SK-N-SH (cell line): Measurements from ENCODE around the gene USB1. TPM values are rescaled to one million over a fixed set of nuclear protein-coding genes. Genes with fewer than 3 reads are reported as not detected.

Experiments
- CTCF ChIA-PET: fragments of 300-600, 350-600 bp; formaldehyde crosslinking; extraction: SDS; loops from one replicate; lab custom pipeline; 2021; lab: Yijun Ruan, JAX
- POLR2A ChIA-PET: fragments of 350-600 bp; sonication (Branson Sonifier 250); formaldehyde crosslinking; extraction: SDS; loops from one replicate; lab custom pipeline; 2020; ENCODE audit warnings: antibody characterized with exemption, inconsistent platforms; lab: Yijun Ruan, JAX
- DNase-seq: peaks from one replicate; pipeline ENCODE4 v3.0.0; 2012
- H2AFZ ChIP-seq: fragments of 200-600 bp; sonication (generic); 2 replicates; pipeline ENCODE4 v1.8.1; 2016; ENCODE audit warnings: antibody characterized with exemption, mild to moderate bottlenecking, low read depth
- H3F3A ChIP-seq: fragments of 200-600 bp; sonication (generic); replicated peaks from 2 replicates; pipeline ENCODE3; 2016; ENCODE audit warnings: antibody characterized with exemption, mild to moderate bottlenecking; ENCODE audit not compliant: insufficient read depth
- H3K27ac ChIP-seq, 2 experiments: fragments of 200-500 bp in 1 of 2; fragments of 200-600 bp in 1 of 2; sonication (Bioruptor generic) in 1 of 2; sonication (generic), shearing (Covaris generic) in 1 of 2; 2 replicates each; pipeline versions ENCODE4 v1.5.1 to v1.6.1; 2014 to 2016; ENCODE audit warnings: low read depth in 2 of 2, inconsistent platforms in 1 of 2, low read length in 1 of 2, mild to moderate bottlenecking in 1 of 2, mixed read lengths in 1 of 2
- H3K27me3 ChIP-seq: fragments of 200-600 bp; sonication (generic), shearing (Covaris generic); 2 replicates; pipeline ENCODE4 v1.6.1; 2016; ENCODE audit warnings: mixed run types; ENCODE audit not compliant: insufficient read depth
- H3K36me3 ChIP-seq, 2 experiments: fragments of 200-500 bp in 1 of 2; fragments of 200-600 bp in 1 of 2; sonication (Bioruptor generic) in 1 of 2; sonication (generic) in 1 of 2; replicated peaks in 1 of 2; 2 replicates each; pipeline versions ENCODE3 to v1.5.1; 2014 to 2016; ENCODE audit warnings: low read length in 1 of 2, mild to moderate bottlenecking in 1 of 2; ENCODE audit not compliant: insufficient read depth in 2 of 2, control insufficient read depth in 1 of 2
- H3K4me1 ChIP-seq, 2 experiments: fragments of 200-500 bp in 1 of 2; fragments of 200-600 bp in 1 of 2; sonication (Bioruptor generic) in 1 of 2; sonication (generic), shearing (Covaris generic) in 1 of 2; 2 replicates each; pipeline versions ENCODE4 v1.5.1 to v1.6.1; 2014 to 2016; ENCODE audit warnings: low read depth in 1 of 2, low read length in 1 of 2, mixed run types in 1 of 2; ENCODE audit not compliant: insufficient read depth in 2 of 2, control insufficient read depth in 1 of 2
- H3K4me2 ChIP-seq: fragments of 200-600 bp; sonication (generic), shearing (Covaris generic); 2 replicates; pipeline ENCODE4 v1.6.1; 2017; ENCODE audit warnings: mixed run types
- H3K4me3 ChIP-seq, 2 experiments: fragments of 200-500 bp in 1 of 2; fragments of 200-600 bp in 1 of 2; sonication (Bioruptor generic) in 1 of 2; sonication (generic), shearing (Covaris generic) in 1 of 2; 2 replicates each; pipeline versions ENCODE4 v1.5.1 to v1.8.1; 2014 to 2016; ENCODE audit warnings: low read depth in 2 of 2, inconsistent platforms in 1 of 2, low read length in 1 of 2, mild to moderate bottlenecking in 1 of 2, mixed read lengths in 1 of 2, moderate library complexity in 1 of 2
- H3K79me2 ChIP-seq: fragments of 200-600 bp; sonication (generic); 2 replicates; pipeline ENCODE4 v1.8.1; 2017; ENCODE audit warnings: mild to moderate bottlenecking; ENCODE audit not compliant: insufficient read depth
- H3K9ac ChIP-seq: fragments of 200-600 bp; sonication (generic); 2 replicates; pipeline ENCODE4 v1.6.1; 2017; ENCODE audit warnings: mixed run types
- H3K9me2 ChIP-seq: fragments of 200-600 bp; sonication (generic); 2 replicates; pipeline ENCODE4 v1.6.1; 2017; ENCODE audit warnings: mixed run types
- H3K9me3 ChIP-seq: fragments of 200-600 bp; sonication (generic); 2 replicates; pipeline ENCODE4 v1.6.1; 2017; ENCODE audit warnings: mixed run types, mild to moderate bottlenecking, moderate library complexity
- H4K20me1 ChIP-seq: fragments of 200-600 bp; sonication (generic); 2 replicates; pipeline ENCODE4 v1.6.1; 2017; ENCODE audit warnings: mild to moderate bottlenecking, mixed run types; ENCODE audit not compliant: insufficient read depth
- CTCF ChIP-seq: fragments of 200-600 bp; sonication (generic); IDR thresholded peaks from 2 replicates; pipeline ENCODE4 v1.6.1; 2017; ENCODE audit warnings: antibody characterized with exemption, mild to moderate bottlenecking, moderate library complexity
- ELF1 ChIP-seq: IDR thresholded peaks from 2 replicates; pipeline ENCODE4 v1.4.0; 2012
- EZH2phosphoT487 ChIP-seq: fragments of 200-600 bp; sonication (generic); IDR thresholded peaks from 2 replicates; pipeline ENCODE4 v1.6.1; 2017; ENCODE audit warnings: low read depth, mixed run types, mild to moderate bottlenecking, antibody characterized with exemption, moderate library complexity, borderline replicate concordance
- FOSL2 ChIP-seq: IDR thresholded peaks from 2 replicates; pipeline ENCODE4 v1.4.0; 2012; ENCODE audit warnings: low read depth, mild to moderate bottlenecking, moderate library complexity, borderline replicate concordance
- FOXJ3 ChIP-seq: sonication (generic); formaldehyde crosslinking; IDR thresholded peaks from 2 replicates; pipeline ENCODE4 v1.5.1; 2020; ENCODE audit warnings: mild to moderate bottlenecking, missing genetic modification reagents
- GABPA ChIP-seq: IDR thresholded peaks from 2 replicates; pipeline ENCODE4 v1.4.0; 2012; ENCODE audit warnings: low read depth, mild to moderate bottlenecking
- GATA2 ChIP-seq: sonication (generic); formaldehyde crosslinking; IDR thresholded peaks from 2 replicates; pipeline ENCODE4 v1.5.0; 2020; ENCODE audit warnings: mild to moderate bottlenecking, missing genetic modification reagents
- MXI1 ChIP-seq: IDR thresholded peaks from 2 replicates; pipeline ENCODE4 v1.6.1; 2012; ENCODE audit warnings: mild to moderate bottlenecking, low read depth, low read length, improper control_type of control experiment
- NFIC ChIP-seq: IDR thresholded peaks from 2 replicates; pipeline ENCODE4 v1.4.0; 2012; ENCODE audit warnings: borderline replicate concordance
- NRF1 ChIP-seq: IDR thresholded peaks from 2 replicates; pipeline ENCODE4 v1.6.1; 2012; ENCODE audit warnings: low read depth, mild to moderate bottlenecking, low read length
- POLR2AphosphoS5 ChIP-seq: IDR thresholded peaks from 2 replicates; pipeline ENCODE4 v1.6.1; 2012; ENCODE audit warnings: low read depth, low read length
- RAD21 ChIP-seq: IDR thresholded peaks from 2 replicates; pipeline ENCODE4 v1.6.1; 2012; ENCODE audit warnings: mild to moderate bottlenecking, low read length
- RCOR1 ChIP-seq: fragments of 150-350 bp; IDR thresholded peaks from 2 replicates; pipeline ENCODE4 v1.6.1; 2017; ENCODE audit warnings: antibody characterized with exemption, low read length
- RFX5 ChIP-seq: IDR thresholded peaks from 2 replicates; pipeline ENCODE4 v1.6.1; 2012; ENCODE audit warnings: mild to moderate bottlenecking, improper control_type of control experiment, low read length
- RXRA ChIP-seq: IDR thresholded peaks from 2 replicates; pipeline ENCODE4 v1.4.0; 2012; ENCODE audit warnings: low read depth, mild to moderate bottlenecking, borderline replicate concordance
- TAF1 ChIP-seq: IDR thresholded peaks from 2 replicates; pipeline ENCODE4 v1.6.1; 2012; ENCODE audit warnings: low read depth, mild to moderate bottlenecking, low read length, moderate library complexity, borderline replicate concordance
- TCF12 ChIP-seq: IDR thresholded peaks from 2 replicates; pipeline ENCODE4 v1.4.0; 2012
- USF1 ChIP-seq: IDR thresholded peaks from 2 replicates; pipeline ENCODE4 v1.4.0; 2012; ENCODE audit warnings: low read depth, borderline replicate concordance
- USF2 ChIP-seq: fragments of 150-350 bp; IDR thresholded peaks from 2 replicates; pipeline ENCODE4 v1.6.1; 2017; ENCODE audit warnings: antibody characterized with exemption, low read length, low read depth, borderline replicate concordance
- WGBS: methylation state at CpG from one replicate; pipeline ENCODE4 v1.1.6; 2017; ENCODE audit warnings: low lambda C conversion rate; 5-methylcytosine and 5-hydroxymethylcytosine counted together
- polyA plus RNA-seq, 3 experiments: library from polyadenylated mRNA; depleted of rRNA; stranded (reverse); fragments of >200 nt; gene quantifications; 2 replicates each; pipeline ENCODE4 v1.2.3, GENCODE V29; 2012

The USB1 gene
- polyA plus RNA-seq, 1 of the 3 experiments (the other 2 are of a cell fraction), result 94.1 TPM

- TF ChIP-seq POLR2AphosphoS5 (no peak), RAD21 (no peak), TCF12 (no peak), RCOR1 (no peak), NFIC (no peak), GABPA (no peak), GATA2 (no peak), CTCF (no peak), RXRA (no peak), USF1 (no peak), FOSL2 (no peak), FOXJ3 (CRISPR knock-in tag) (no peak), RFX5 (no peak), USF2 (no peak)
- Histone ChIP-seq H3K9me3 (no peaks in the 10 kb centered on the region), H3K9ac (no peak overlapping the region), H3K4me1 (peaks cover 0 to 10% of the 10 kb centered on the region in 2 experiments; a peak in 1 of 4 replicates), H3K79me2 (no peaks in the 10 kb centered on the region), H2AFZ (no peak overlapping the region), H3K36me3 (no peaks in the 10 kb centered on the region), H3K27me3 (no peaks in the 10 kb centered on the region; the same call in 1 of the 2 replicates), H3K9me2 (no peaks in the 10 kb centered on the region), H3F3A (no peaks in the 10 kb centered on the region), H3K4me2 (no peak overlapping the region), H3K4me3 (no peak overlapping the region), H3K27ac (no peak overlapping the region), H4K20me1 (no peaks in the 10 kb centered on the region)
- ChIA-PET CTCF (interaction anchor here (1.0 kb wide), 1 partner anchor 40 kb away, joined by 3 read pairs; no protein-coding TSS in a partner anchor), POLR2A (no interaction called here)
- no peak for DNase-seq
- 82% methylated on average over 5 of the region's 7 CpGs for WGBS
Measured at GRCh38 chr16:57981636-57982035, 19.6 kb upstream of the USB1 start.

- H3K27me3 ChIP-seq, result no peaks in the 10 kb centered on the region; the same call in 1 of the 2 replicates
- no peak overlapping the region for H3K4me2 ChIP-seq
- no peak overlapping the region for H3K27ac ChIP-seq
- H3K36me3 ChIP-seq, result no peaks in the 10 kb centered on the region
- 83% methylated on average over 5 of the region's 5 CpGs for WGBS
- H3K4me3 ChIP-seq, result no peak overlapping the region
- no peak for DNase-seq
- H3K9me2 ChIP-seq, result no peaks in the 10 kb centered on the region
- no peak overlapping the region for H2AFZ ChIP-seq
- no peaks in the 10 kb centered on the region for H3K9me3 ChIP-seq
- POLR2A ChIA-PET, result no interaction called here
- H3K4me1 ChIP-seq, result peaks cover 0 to 10% of the 10 kb centered on the region in 2 experiments; a peak in 1 of 4 replicates
- CTCF ChIA-PET, result interaction anchor here (1.0 kb wide), 1 partner anchor 39 kb away, joined by 3 read pairs; no protein-coding TSS in a partner anchor
- TF ChIP-seq FOXJ3 (CRISPR knock-in tag) (no peak), RCOR1 (no peak), GATA2 (no peak; the same call in 1 of the 2 replicates), FOSL2 (no peak), EZH2phosphoT487 (no peak), RAD21 (no peak), ELF1 (no peak), TAF1 (no peak), NRF1 (no peak), MXI1 (no peak)
- no peaks in the 10 kb centered on the region for H3F3A ChIP-seq
- H3K9ac ChIP-seq, result no peak overlapping the region
- no peaks in the 10 kb centered on the region for H4K20me1 ChIP-seq
- no peaks in the 10 kb centered on the region for H3K79me2 ChIP-seq
Measured at GRCh38 chr16:57982385-57982784, 18.8 kb upstream of the USB1 start.
